GM12878 (cell line): ENCODE measurements around the gene CPNE5. TPM values are rescaled to one million over a fixed set of nuclear protein-coding genes. Genes with fewer than 3 reads are reported as not detected.

Experiments used
- ATAC-seq: fragments of 200-7000 bp; cut with Tn5 transposase; 3 replicates; pipeline ENCODE4 v1.9.1; 2020; ENCODE audit warnings: mild to moderate bottlenecking, moderate library complexity
- BruUV-seq: library from RNA; stranded (reverse); fragments of 400-500 nt; replicated peaks from 2 replicates; lab custom pipeline; 2021; lab: Mats Ljungman, UMichigan
- CTCF ChIA-PET: fragments of 300-600 bp; sonication (Branson Sonifier 250); formaldehyde crosslinking; extraction: SDS; loops from one replicate; lab custom pipeline; 2021; ENCODE audit warnings: inconsistent platforms; lab: Yijun Ruan, JAX
- POLR2A ChIA-PET: fragments of 350-600 bp; formaldehyde crosslinking; extraction: SDS; loops from one replicate; lab custom pipeline; 2021; ENCODE audit warnings: inconsistent platforms; lab: Charles Lee
- RAD21 ChIA-PET: fragments of 300-600 bp; sonication (Branson Sonifier 250); formaldehyde crosslinking; loops from one replicate; lab custom pipeline; 2023; ENCODE audit warnings: antibody characterized with exemption; ENCODE audit not compliant: unreplicated experiment; lab: Charles Lee
- SMC1A ChIA-PET: fragments of 300-600 bp; sonication (Branson Sonifier 250); formaldehyde crosslinking; loops from one replicate; lab custom pipeline; 2023; ENCODE audit not compliant: unreplicated experiment, uncharacterized antibody; lab: Charles Lee
- DNase-seq: peaks from one replicate; pipeline ENCODE4 v3.0.0-alpha.2; 2011; ENCODE audit warnings: low read depth, low spot score
- FAIRE-seq: peaks from 3 replicates; lab custom pipeline; 2011; peaks lifted over from hg19 to GRCh38; lab: Jason Lieb, UNC
- H2AFZ ChIP-seq: 2 replicates; pipeline ENCODE4 v1.6.0; 2011; ENCODE audit warnings: low read depth, low read length, control low read depth; ENCODE audit not compliant: control insufficient read depth
- H3K27ac ChIP-seq: 2 replicates; pipeline ENCODE4 v1.5.1; 2011; ENCODE audit warnings: control low read depth; ENCODE audit not compliant: control insufficient read depth, insufficient read depth
- H3K27me3 ChIP-seq, 2 experiments: replicated peaks in 1 of 2; 2 replicates each; pipeline versions ENCODE4 v1.6.0 to v1.6.1; 2011; ENCODE audit warnings: low read length in 1 of 2; ENCODE audit not compliant: control insufficient read depth in 2 of 2, insufficient read depth in 2 of 2
- H3K36me3 ChIP-seq, 2 experiments: 2 replicates each; pipeline ENCODE4 v1.5.1; 2011; ENCODE audit warnings: low read length in 1 of 2; ENCODE audit not compliant: control insufficient read depth in 2 of 2, insufficient read depth in 2 of 2
- H3K4me1 ChIP-seq: 2 replicates; pipeline ENCODE4 v1.6.1; 2011; ENCODE audit warnings: mild to moderate bottlenecking, low read length, moderate library complexity, mixed read lengths; ENCODE audit not compliant: control insufficient read depth, insufficient read depth
- H3K4me2 ChIP-seq: 2 replicates; pipeline ENCODE4 v1.6.0; 2011; ENCODE audit warnings: control low read depth; ENCODE audit not compliant: control insufficient read depth, insufficient read depth
- H3K4me3 ChIP-seq: fragments of 200-600 bp; sonication (generic); 2 replicates; pipeline ENCODE4 v1.5.1; 2016
- H3K79me2 ChIP-seq: 2 replicates; pipeline ENCODE4 v1.6.0; 2011; ENCODE audit warnings: low read length; ENCODE audit not compliant: control insufficient read depth, insufficient read depth
- H3K9ac ChIP-seq: 2 replicates; pipeline ENCODE4 v1.8.0; 2011; ENCODE audit warnings: low read length, control low read depth, mixed read lengths; ENCODE audit not compliant: control insufficient read depth, insufficient read depth
- H3K9me3 ChIP-seq: replicated peaks from 3 replicates; pipeline ENCODE4 v1.5.1; 2011; ENCODE audit warnings: mild to moderate bottlenecking, low read length; ENCODE audit not compliant: control insufficient read depth, insufficient read depth
- H4K20me1 ChIP-seq: 2 replicates; pipeline ENCODE4 v1.6.0; 2011; ENCODE audit not compliant: control insufficient read depth, insufficient read depth
- BCLAF1 ChIP-seq: fragments of 450-650 bp; IDR thresholded peaks from 2 replicates; pipeline ENCODE4 v1.6.1; 2017; ENCODE audit warnings: antibody characterized with exemption, mild to moderate bottlenecking, moderate library complexity
- ESRRA ChIP-seq: IDR thresholded peaks from 2 replicates; pipeline ENCODE4 v1.6.1; 2012; ENCODE audit warnings: mild to moderate bottlenecking, low read length, improper control_type of control experiment
- FOXK2 ChIP-seq: fragments of 450-650 bp; IDR thresholded peaks from 2 replicates; pipeline ENCODE4 v1.6.1; 2017; ENCODE audit warnings: mild to moderate bottlenecking, moderate library complexity
- GABPA ChIP-seq: IDR thresholded peaks from 2 replicates; pipeline ENCODE4 v1.6.1; 2014; ENCODE audit warnings: antibody characterized with exemption, low read depth, mild to moderate bottlenecking, inconsistent platforms
- HDAC6 ChIP-seq: fragments of 200-600 bp; sonication (generic); IDR thresholded peaks from one replicate; pipeline ENCODE4 v1.8.0; 2017; ENCODE audit warnings: antibody characterized with exemption; ENCODE audit not compliant: unreplicated experiment
- PKNOX1 ChIP-seq: fragments of 450-650 bp; IDR thresholded peaks from 2 replicates; pipeline ENCODE4 v1.6.1; 2016; ENCODE audit warnings: mild to moderate bottlenecking
- RAD21 ChIP-seq: IDR thresholded peaks from 2 replicates; pipeline ENCODE4 v1.6.1; 2011; ENCODE audit warnings: mild to moderate bottlenecking, low read depth, low read length, moderate library complexity; ENCODE audit not compliant: insufficient read depth
- SMAD5 ChIP-seq: IDR thresholded peaks from 2 replicates; pipeline ENCODE4 v1.6.1; 2016; ENCODE audit warnings: antibody characterized with exemption, low read depth
- STAT1 ChIP-seq: fragments of 450-650 bp; conservative IDR thresholded peaks from 2 replicates; pipeline ENCODE4 v1.6.1; 2014; ENCODE audit warnings: antibody characterized with exemption, mild to moderate bottlenecking
- SUZ12 ChIP-seq: fragments of 200-600 bp; sonication (generic); IDR thresholded peaks from one replicate; pipeline ENCODE4 v1.6.1; 2018; ENCODE audit warnings: antibody characterized with exemption, mild to moderate bottlenecking; ENCODE audit not compliant: unreplicated experiment
- TCF12 ChIP-seq: IDR thresholded peaks from 2 replicates; pipeline ENCODE4 v1.6.1; 2011; ENCODE audit warnings: low read depth, mild to moderate bottlenecking, low read length
- TCF3 ChIP-seq: IDR thresholded peaks from 2 replicates; pipeline ENCODE4 v1.6.1; 2012; ENCODE audit warnings: low read depth, mild to moderate bottlenecking, low read length, borderline replicate concordance; ENCODE audit not compliant: insufficient read depth
- ZBTB4 ChIP-seq: fragments of 450-650 bp; formaldehyde crosslinking; IDR thresholded peaks from 2 replicates; pipeline ENCODE4 v1.4.0; 2022; ENCODE audit warnings: mild to moderate bottlenecking, moderate library complexity
- ZSCAN29 ChIP-seq: fragments of 450-650 bp; IDR thresholded peaks from 2 replicates; pipeline ENCODE4 v1.6.1; 2017; ENCODE audit warnings: mild to moderate bottlenecking, moderate library complexity
- ZZZ3 ChIP-seq: IDR thresholded peaks from 2 replicates; pipeline ENCODE4 v1.6.1; 2011; ENCODE audit warnings: low read depth; ENCODE audit not compliant: control insufficient read depth, insufficient read length
- WGBS: methylation state at CpG from one replicate; pipeline ENCODE4 v1.1.6; 2016; ENCODE audit warnings: low lambda C conversion rate; ENCODE audit not compliant: insufficient replicate concordance, insufficient coverage; ENCODE audit errors: missing lambda C conversion rate; 5-methylcytosine and 5-hydroxymethylcytosine counted together
- in situ Hi-C: fragments of 300-500 bp; cut with MboI; formaldehyde crosslinking; loops from 9 replicates; pipeline ENCODE4 v1.14.3; 2018; ENCODE audit warnings: mixed read lengths
- intact Hi-C: fragments of 100-400 bp; cut with micrococcal nuclease; formaldehyde crosslinking; loops from one replicate; pipeline ENCODE4 v1.14.2; 2022; ENCODE audit not compliant: unreplicated experiment
- polyA plus RNA-seq, 11 experiments: library from polyadenylated mRNA; depleted of rRNA in 4 of 11; unstranded in 6 of 11; stranded (reverse) in 5 of 11; fragments of >200 nt; fragmentation: Nextera tagmentation in 4 of 11; fragmentation: Illumina TruSeq in 1 of 11; extraction: Ambion mirVana in 4 of 11; extraction: Trizol in 1 of 11; gene quantifications; 1 replicate in 1 of 11; 2 replicates in 10 of 11; pipeline versions ENCODE4 v1.2.1 to v1.2.3, GENCODE V29; 2011 to 2016; ENCODE audit warnings: inconsistent platforms in 2 of 11, missing spikeins in 2 of 11, low read depth in 1 of 11
- total RNA-seq, 4 experiments: library from RNA; depleted of rRNA in 3 of 4; stranded (reverse); fragments of >200 nt in 3 of 4; fragmentation: Illumina TruSeq in 1 of 4; extraction: Trizol in 1 of 4; gene quantifications; 2 replicates each; pipeline versions ENCODE4 v1.2.1 to v1.2.3, GENCODE V29; 2013 to 2021

The CPNE5 gene
- total and polyA plus RNA-seq, 10 of the 15 experiments (the other 5 are each of a cell fraction or from before 2014, with no cell fraction given), result 2.4 to 39.1 (median 18.2) TPM

GRCh38 chr6:36733300-36733699 lies 105.9 kb downstream of the CPNE5 start (continued):
- TF ChIP-seq ZSCAN29, result no peak
- no peak for TF ChIP-seq SMAD5
- TF ChIP-seq ZZZ3, result no peak
- TF ChIP-seq PKNOX1, result no peak

- Histone ChIP-seq H4K20me1 (no peaks in the 10 kb centered on the region), H3K36me3 (no peaks in the 10 kb centered on the region), H3K4me3 (no peak overlapping the region), H3K27ac (no peak overlapping the region), H3K79me2 (no peaks in the 10 kb centered on the region), H2AFZ (no peak overlapping the region), H3K9ac (no peak overlapping the region), H3K4me1 (peaks cover 13% of the 10 kb centered on the region), H3K27me3 (no peaks in the 10 kb centered on the region), H3K9me3 (no peaks in the 10 kb centered on the region), H3K4me2 (no peak overlapping the region)
- 75% methylated on average over 11 of the region's 12 CpGs for WGBS
- in situ Hi-C loops (no loop called here), intact Hi-C loops (no loop called here)
- ChIA-PET RAD21 (interaction anchor here (2.2 kb wide), 1 partner anchor 23 kb away, joined by 9 read pairs; no protein-coding TSS in a partner anchor), POLR2A (interaction anchor here (0.8 kb wide), 1 partner anchor 117 kb away, joined by 3 read pairs; no protein-coding TSS in a partner anchor), CTCF (interaction anchor here (1.3 to 2.7 kb wide), 4 partner anchors 22 to 116 kb away, joined by 3 to 12 read pairs (median 7); no protein-coding TSS in a partner anchor), SMC1A (interaction anchor here (1.0 to 3.6 kb wide), 4 partner anchors 17 to 121 kb away, joined by 4 to 14 read pairs (median 8); no protein-coding TSS in a partner anchor)
- no peak for FAIRE-seq
- ATAC-seq, result 0 out of 3 replicates have a peak, but pooled peaks have one; percentile 17
- DNase-seq, result no peak
- no TSS peak for BruUV-seq
- TF ChIP-seq RAD21 (peak; percentile 26; the same call in 1 of the 2 replicates), BCLAF1 (no peak), STAT1 (no peak), FOXK2 (no peak), GABPA (no peak), HDAC6 (no peak), ESRRA (no peak), TCF12 (no peak), ZBTB4 (CRISPR knock-in tag) (no peak), SUZ12 (no peak), TCF3 (no peak)
Measured at GRCh38 chr6:36731622-36732310, 107.5 kb downstream of the CPNE5 start.
